SK-N-DZ (cell line): Measurements from ENCODE around the gene KCNJ15.

ENCODE experiments used
- DNase-seq: peaks from one replicate; pipeline ENCODE4 v3.0.0-alpha.2; 2015; ENCODE audit warnings: low spot score

KCNJ15 gene

GRCh38 chr21:38267991-38268863 is 11.4 kb downstream of the KCNJ15 start:
- DNase-seq, result no peak

- DNase-seq, result no peak
Measured at GRCh38 chr21:38268864-38269575, 12.2 kb downstream of the KCNJ15 start.

GRCh38 chr21:38269576-38269936 is 12.8 kb downstream of the KCNJ15 start:
- DNase-seq, result no peak

GRCh38 chr21:38272215-38272614 is 15.4 kb downstream of the KCNJ15 start:
- no peak for DNase-seq

GRCh38 chr21:38273745-38274542 is 17.2 kb downstream of the KCNJ15 start:
- no peak for DNase-seq

- DNase-seq, result no peak
Measured at GRCh38 chr21:38277501-38278131, 20.8 kb downstream of the KCNJ15 start.

GRCh38 chr21:38280454-38280853 is 23.7 kb downstream of the KCNJ15 start:
- DNase-seq, result no peak

- DNase-seq, result no peak
Measured at GRCh38 chr21:38280867-38281266, 24.1 kb downstream of the KCNJ15 start.

GRCh38 chr21:38282921-38283320 is 26.1 kb downstream of the KCNJ15 start:
- DNase-seq, result no peak

GRCh38 chr21:38284216-38284615 is 27.4 kb downstream of the KCNJ15 start:
- no peak for DNase-seq

GRCh38 chr21:38286739-38287471 is 30.1 kb downstream of the KCNJ15 start:
- DNase-seq, result no peak

GRCh38 chr21:38287476-38287875 is 30.7 kb downstream of the KCNJ15 start:
- DNase-seq, result no peak

- no peak for DNase-seq
Measured at GRCh38 chr21:38289705-38290485, 33.1 kb downstream of the KCNJ15 start.

GRCh38 chr21:38290809-38291208 is 34.0 kb downstream of the KCNJ15 start:
- no peak for DNase-seq

- no peak for DNase-seq
Measured at GRCh38 chr21:38291874-38292273, 35.1 kb downstream of the KCNJ15 start.

- no peak for DNase-seq
Measured at GRCh38 chr21:38293113-38293512, 36.3 kb downstream of the KCNJ15 start.

GRCh38 chr21:38293765-38294164 is 37.0 kb downstream of the KCNJ15 start:
- DNase-seq, result no peak

GRCh38 chr21:38294609-38295008 is 37.8 kb downstream of the KCNJ15 start:
- DNase-seq, result no peak

GRCh38 chr21:38295997-38296764 is 39.4 kb downstream of the KCNJ15 start:
- DNase-seq, result no peak
